GM10266 (cell line): ENCODE measurements around the gene TENM3.

Experiments used
- DNase-seq: peaks from one replicate; pipeline ENCODE4 v3.0.0; 2012; ENCODE audit errors: extremely low spot score
- CTCF ChIP-seq: IDR thresholded peaks from 2 replicates; pipeline ENCODE4 v1.5.1; 2012; ENCODE audit warnings: mild to moderate bottlenecking, low read depth; ENCODE audit not compliant: control insufficient read depth, insufficient read depth; ENCODE audit errors: missing control alignments

The TENM3 gene

DNA sequence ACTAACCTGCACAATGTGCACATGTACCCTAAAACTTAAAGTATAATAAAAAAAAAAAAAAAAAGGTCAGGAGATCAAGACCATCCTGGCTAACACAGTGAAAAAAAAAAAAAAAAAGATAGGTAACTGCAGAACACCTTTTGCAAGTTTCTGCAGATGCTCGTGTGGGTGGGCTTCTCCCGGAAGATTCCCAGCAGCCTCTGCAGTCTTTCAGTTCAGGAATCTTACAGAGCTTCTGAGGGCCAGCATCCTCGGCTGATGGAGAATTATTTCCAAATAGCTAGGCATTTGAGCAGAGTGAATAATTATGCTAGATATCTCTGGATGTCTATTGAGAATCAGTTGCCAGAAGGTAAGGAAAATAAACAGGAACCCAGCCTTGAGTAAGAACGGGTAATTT is 373.3 kb downstream of the TENM3 start:
- no peak for TF ChIP-seq CTCF
- DNase-seq, result no peak

- TF ChIP-seq CTCF, result no peak
- no peak for DNase-seq
These were observed 376.5 kb downstream of the TENM3 start for GRCh38 chr4:182619660-182620059.

- no peak for DNase-seq
- no peak for TF ChIP-seq CTCF
These were observed 377.1 kb downstream of the TENM3 start for GRCh38 chr4:182620111-182620980.

GRCh38 chr4:182624281-182624680 is 381.1 kb downstream of the TENM3 start:
- no peak for TF ChIP-seq CTCF
- DNase-seq, result no peak

DNA sequence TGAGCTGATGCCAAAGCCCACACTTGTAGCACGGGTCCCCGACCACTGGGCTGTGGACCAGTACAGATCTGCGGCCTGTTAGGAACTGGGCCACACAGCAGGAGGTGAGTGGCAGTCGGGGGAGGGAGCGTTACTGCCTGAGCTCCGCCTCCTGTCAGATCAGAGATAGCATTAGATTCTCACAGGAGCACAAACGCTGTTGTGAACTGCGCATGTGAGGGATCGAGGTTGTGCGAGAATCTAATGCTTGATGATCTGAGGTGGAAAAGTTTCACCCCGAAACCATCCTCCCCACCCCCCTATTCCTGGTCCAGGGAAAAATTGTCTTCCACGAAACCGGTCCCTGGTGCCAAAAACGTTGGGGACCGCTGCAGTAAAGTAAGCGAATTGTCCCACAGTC is 382.0 kb downstream of the TENM3 start:
- DNase-seq, result no peak
- no peak for TF ChIP-seq CTCF

DNA sequence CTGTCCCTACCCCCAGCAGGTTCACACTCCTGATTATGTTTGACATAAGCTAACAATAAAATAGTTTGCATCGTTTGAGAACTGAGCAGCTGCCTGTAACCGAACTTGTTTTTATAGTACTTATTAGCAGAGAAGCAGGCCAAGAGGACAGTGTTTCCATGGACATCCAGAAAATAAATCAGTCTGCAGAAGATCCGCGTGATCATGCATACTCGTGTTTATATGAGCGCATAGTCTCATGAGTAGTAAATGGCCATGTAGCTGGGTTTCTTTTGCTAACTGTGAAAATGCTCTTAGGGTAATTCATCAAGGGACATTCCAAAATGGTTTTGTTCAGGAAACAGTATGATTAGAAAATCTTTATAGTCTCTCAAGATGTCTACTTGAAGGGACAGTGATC is 384.8 kb downstream of the TENM3 start:
- TF ChIP-seq CTCF, result no peak
- no peak for DNase-seq

DNA sequence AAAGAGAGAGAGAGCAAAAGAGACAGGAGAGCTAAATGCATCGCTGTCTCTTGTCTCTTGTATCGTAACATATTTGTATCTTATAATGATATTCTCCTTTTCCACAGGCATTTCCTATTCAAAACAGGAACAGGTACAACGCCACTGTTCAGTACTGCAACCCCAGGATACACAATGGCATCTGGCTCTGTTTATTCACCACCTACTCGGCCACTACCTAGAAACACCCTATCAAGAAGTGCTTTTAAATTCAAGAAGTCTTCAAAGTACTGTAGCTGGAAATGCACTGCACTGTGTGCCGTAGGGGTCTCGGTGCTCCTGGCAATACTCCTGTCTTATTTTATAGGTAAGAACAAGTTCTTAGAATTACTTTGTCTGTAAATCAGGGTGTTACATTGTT is 385.3 kb downstream of the TENM3 start:
- no peak for TF ChIP-seq CTCF
- DNase-seq, result no peak
